Neural cell (in vitro differentiated cells): ENCODE measurements around the gene DDA1. TPM values are rescaled to one million over a fixed set of nuclear protein-coding genes. Genes with fewer than 3 reads are reported as not detected.

Source experiments
- H2AFZ ChIP-seq: fragments of 200-600, 300-800 bp; sonication (generic), shearing (Covaris generic); 2 replicates; pipeline ENCODE4 v1.6.0; 2014; ENCODE audit warnings: low read depth, mild to moderate bottlenecking, antibody characterized with exemption, low read length, moderate library complexity
- H3F3A ChIP-seq: fragments of 200-600 bp; shearing (Covaris generic); 2 replicates; pipeline ENCODE4 v1.6.1; 2016; ENCODE audit warnings: mild to moderate bottlenecking, moderate library complexity, mixed read lengths, antibody characterized with exemption, low read length; ENCODE audit not compliant: insufficient read depth, poor library complexity, severe bottlenecking
- H3K27ac ChIP-seq: fragments of 200-600, 300-800 bp; sonication (generic), shearing (Covaris generic); 2 replicates; pipeline ENCODE4 v1.5.1; 2014; ENCODE audit warnings: mild to moderate bottlenecking, low read length, moderate library complexity
- H3K27me3 ChIP-seq: fragments of 300-800, 200-600 bp; sonication (generic), shearing (Covaris generic); 2 replicates; pipeline ENCODE4 v1.6.0; 2014; ENCODE audit warnings: mild to moderate bottlenecking, low read depth, low read length, moderate library complexity; ENCODE audit not compliant: insufficient read depth
- H3K36me3 ChIP-seq: fragments of 300-800, 200-600 bp; sonication (generic), shearing (Covaris generic); 2 replicates; pipeline ENCODE4 v1.5.1; 2014; ENCODE audit warnings: mild to moderate bottlenecking, antibody characterized with exemption, low read length, moderate library complexity; ENCODE audit not compliant: insufficient read depth
- H3K4me2 ChIP-seq: fragments of 300-800, 200-600 bp; sonication (generic), shearing (Covaris generic); 2 replicates; pipeline ENCODE4 v1.6.0; 2014; ENCODE audit warnings: mild to moderate bottlenecking, low read length
- H3K4me3 ChIP-seq: fragments of 300-800, 200-600 bp; sonication (generic), shearing (Covaris generic); 2 replicates; pipeline ENCODE4 v1.5.1; 2014; ENCODE audit warnings: mild to moderate bottlenecking, low read length, moderate library complexity
- H3K79me2 ChIP-seq: fragments of 200-600 bp; shearing (Covaris generic); replicated peaks from 2 replicates; pipeline ENCODE4 v1.6.0; 2014; ENCODE audit warnings: mild to moderate bottlenecking, low read length, moderate library complexity; ENCODE audit not compliant: insufficient read depth
- H3K9ac ChIP-seq: fragments of 300-800, 200-600 bp; sonication (generic), shearing (Covaris generic); 2 replicates; pipeline ENCODE4 v1.6.1; 2016; ENCODE audit warnings: mild to moderate bottlenecking, low read length, mixed read lengths
- H3K9me2 ChIP-seq: fragments of 200-600 bp; shearing (Covaris generic); 2 replicates; pipeline ENCODE4 v1.6.1; 2016; ENCODE audit warnings: mild to moderate bottlenecking, low read length, mixed read lengths; ENCODE audit not compliant: insufficient read depth
- H3K9me3 ChIP-seq: fragments of 200-600, 300-800 bp; sonication (generic), shearing (Covaris generic); 2 replicates; pipeline ENCODE4 v1.6.1; 2016; ENCODE audit warnings: mild to moderate bottlenecking, mixed run types, low read length, moderate library complexity, mixed read lengths
- H4K20me1 ChIP-seq: fragments of 200-600 bp; shearing (Covaris generic); 2 replicates; pipeline ENCODE4 v1.6.1; 2016; ENCODE audit warnings: mild to moderate bottlenecking, mixed run types; ENCODE audit not compliant: insufficient read depth
- CTCF ChIP-seq: fragments of 450-650 bp; IDR thresholded peaks from 2 replicates; pipeline ENCODE4 v1.5.1; 2014; ENCODE audit warnings: antibody characterized with exemption, mild to moderate bottlenecking, moderate library complexity; ENCODE audit not compliant: poor library complexity, severe bottlenecking
- EP300 ChIP-seq: fragments of 450-650 bp; conservative IDR thresholded peaks from 2 replicates; pipeline ENCODE4 v1.6.1; 2014; ENCODE audit warnings: antibody characterized with exemption, mild to moderate bottlenecking, moderate library complexity; ENCODE audit not compliant: poor library complexity, severe bottlenecking
- EZH2 ChIP-seq: fragments of 200-600, 300-800 bp; shearing (Covaris generic), sonication (generic); IDR thresholded peaks from 2 replicates; pipeline ENCODE4 v1.6.1; 2014; ENCODE audit warnings: antibody characterized with exemption, low read length, borderline replicate concordance, mild to moderate bottlenecking; ENCODE audit not compliant: insufficient read depth, poor library complexity, severe bottlenecking
- MXI1 ChIP-seq: fragments of 450-650 bp; conservative IDR thresholded peaks from 2 replicates; pipeline ENCODE4 v1.6.1; 2014; ENCODE audit warnings: antibody characterized with exemption, mild to moderate bottlenecking; ENCODE audit not compliant: poor library complexity, severe bottlenecking
- POLR2AphosphoS5 ChIP-seq: IDR thresholded peaks from 2 replicates; pipeline ENCODE4 v1.6.1; 2012
- RAD21 ChIP-seq: fragments of 450-650 bp; conservative IDR thresholded peaks from 2 replicates; pipeline ENCODE4 v1.6.1; 2014; ENCODE audit warnings: antibody characterized with exemption, mild to moderate bottlenecking, moderate library complexity
- REST ChIP-seq: IDR thresholded peaks from 2 replicates; pipeline ENCODE4 v1.6.1; 2012; ENCODE audit warnings: borderline replicate concordance
- SMC3 ChIP-seq: fragments of 450-650 bp; conservative IDR thresholded peaks from 2 replicates; pipeline ENCODE4 v1.6.1; 2014; ENCODE audit warnings: antibody characterized with exemption, mild to moderate bottlenecking, moderate library complexity; ENCODE audit not compliant: poor library complexity
- TAF1 ChIP-seq: IDR thresholded peaks from 2 replicates; pipeline ENCODE4 v1.6.1; 2012; ENCODE audit warnings: low read depth
- polyA plus RNA-seq: library from polyadenylated mRNA; depleted of rRNA; stranded (reverse); fragments of >200 nt; gene quantifications from 2 replicates; pipeline ENCODE4 v1.2.3, GENCODE V29; 2014

Gene DDA1
- polyA plus RNA-seq, 1 donor from 2014 or later: 25.4 TPM

DNA sequence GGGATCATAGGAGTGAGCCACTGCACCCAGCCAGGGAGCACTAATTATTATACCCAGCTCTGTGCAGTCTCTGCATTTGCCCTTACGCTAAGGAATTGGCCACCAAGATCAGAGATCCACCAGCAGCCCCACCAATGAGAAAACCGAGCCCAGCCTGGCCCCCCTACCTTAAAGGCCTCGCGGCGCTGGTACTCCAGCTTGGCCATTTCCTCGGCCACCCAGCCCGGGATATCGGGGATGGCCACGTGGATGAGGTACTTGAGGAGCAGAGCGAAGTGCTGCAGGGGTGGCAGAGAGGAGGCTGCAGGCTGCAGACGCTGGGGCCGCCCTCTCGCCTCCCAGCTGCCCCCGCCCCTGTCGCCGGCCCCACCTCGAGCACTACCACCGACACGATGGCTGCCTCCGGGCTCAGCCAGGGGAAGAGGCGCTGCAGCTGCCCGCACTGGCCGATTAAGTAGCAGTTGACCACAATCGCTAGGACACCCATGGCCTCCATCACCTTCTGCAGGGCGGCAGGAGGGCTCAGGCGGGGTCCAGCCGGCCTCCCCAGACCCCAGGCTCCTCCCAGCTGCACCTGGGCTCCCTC lies 17.8 kb downstream of the DDA1 start:
- Histone ChIP-seq H3K9me2 (no peaks in the 10 kb centered on the region), H2AFZ (no peak overlapping the region), H4K20me1 (no peaks in the 10 kb centered on the region), H3K4me3 (no peak overlapping the region), H3K79me2 (no peaks in the 10 kb centered on the region), H3K4me2 (no peak overlapping the region), H3K9ac (no peak overlapping the region), H3K36me3 (no peaks in the 10 kb centered on the region), H3F3A (no peaks in the 10 kb centered on the region), H3K27me3 (no peaks in the 10 kb centered on the region), H3K27ac (no peak overlapping the region), H3K9me3 (no peaks in the 10 kb centered on the region)
- TF ChIP-seq RAD21 (no peak), MXI1 (no peak), EP300 (no peak), REST (no peak), CTCF (no peak), SMC3 (no peak), EZH2 (no peak), TAF1 (no peak), POLR2AphosphoS5 (no peak)

DNA sequence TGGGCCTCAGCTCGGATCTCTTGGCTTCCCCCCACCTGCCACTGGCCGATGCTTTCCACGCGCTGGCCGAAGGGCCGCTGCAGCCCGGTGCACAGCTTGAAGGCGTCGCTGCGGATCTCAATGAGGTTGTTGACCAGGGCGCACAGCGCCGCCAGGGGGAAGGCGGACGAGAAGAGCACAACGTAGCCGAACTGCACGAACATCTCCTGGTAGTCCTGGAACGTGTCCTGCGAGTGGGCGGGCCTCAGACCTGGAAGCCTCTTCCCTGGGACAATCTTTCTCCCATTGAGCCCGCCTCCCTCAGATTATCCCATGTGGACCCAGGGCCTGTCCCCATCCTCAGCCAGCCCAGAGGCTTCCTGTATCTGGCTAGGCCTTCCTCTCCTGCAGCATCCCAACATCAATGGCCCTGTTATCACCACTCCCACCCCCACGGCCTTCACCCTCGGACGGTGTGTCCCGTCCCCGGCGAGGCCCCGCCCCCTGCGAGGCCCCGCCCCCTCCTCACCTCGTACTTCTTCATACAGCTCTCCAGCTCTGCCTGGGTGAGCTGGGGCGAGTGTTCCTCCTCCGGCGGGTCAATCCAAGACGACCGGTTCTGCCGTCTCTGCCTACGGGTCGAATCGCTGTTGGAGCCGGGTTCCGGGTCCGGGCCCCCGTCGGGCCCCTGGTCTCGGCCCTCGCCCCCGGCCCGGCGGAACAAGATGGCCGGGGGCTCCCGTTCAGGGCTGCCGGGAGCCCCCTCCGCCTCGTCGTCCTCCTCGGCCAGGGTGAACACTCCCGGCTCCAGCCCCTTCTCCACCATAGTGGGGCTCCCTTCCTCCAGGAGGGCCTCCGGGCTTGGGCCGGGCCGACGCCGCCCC lies 18.5 kb downstream of the DDA1 start:
- Histone ChIP-seq H3K36me3 (no peaks in the 10 kb centered on the region), H3K4me2 (no peak overlapping the region)

More for the DNA sequence above, 18.5 kb downstream of the DDA1 start:
- H3K79me2 ChIP-seq: no peaks in the 10 kb centered on the region
- no peaks in the 10 kb centered on the region for H3K27me3 ChIP-seq
- no peak overlapping the region for H2AFZ ChIP-seq
- H3K4me3 ChIP-seq: no peak overlapping the region
- no peak overlapping the region for H3K9ac ChIP-seq
- TF ChIP-seq POLR2AphosphoS5 (no peak), SMC3 (no peak), MXI1 (no peak), TAF1 (no peak), EP300 (no peak), EZH2 (no peak), REST (no peak), RAD21 (no peak), CTCF (no peak)
- H3F3A ChIP-seq: no peaks in the 10 kb centered on the region
- no peak overlapping the region for H3K27ac ChIP-seq
- no peaks in the 10 kb centered on the region for H3K9me2 ChIP-seq
- H4K20me1 ChIP-seq: no peaks in the 10 kb centered on the region
- no peaks in the 10 kb centered on the region for H3K9me3 ChIP-seq
